CD4-positive, alpha-beta T cell treated with Interleukin-12 subunit alpha and Interleukin-12 subunit beta, for 1 hour (primary cell): Measurements from ENCODE around the gene BRSK1.

ENCODE experiments used
- DNase-seq: peaks from one replicate; pipeline ENCODE4 v3.0.0-alpha.2; 2020

The BRSK1 gene

DNA sequence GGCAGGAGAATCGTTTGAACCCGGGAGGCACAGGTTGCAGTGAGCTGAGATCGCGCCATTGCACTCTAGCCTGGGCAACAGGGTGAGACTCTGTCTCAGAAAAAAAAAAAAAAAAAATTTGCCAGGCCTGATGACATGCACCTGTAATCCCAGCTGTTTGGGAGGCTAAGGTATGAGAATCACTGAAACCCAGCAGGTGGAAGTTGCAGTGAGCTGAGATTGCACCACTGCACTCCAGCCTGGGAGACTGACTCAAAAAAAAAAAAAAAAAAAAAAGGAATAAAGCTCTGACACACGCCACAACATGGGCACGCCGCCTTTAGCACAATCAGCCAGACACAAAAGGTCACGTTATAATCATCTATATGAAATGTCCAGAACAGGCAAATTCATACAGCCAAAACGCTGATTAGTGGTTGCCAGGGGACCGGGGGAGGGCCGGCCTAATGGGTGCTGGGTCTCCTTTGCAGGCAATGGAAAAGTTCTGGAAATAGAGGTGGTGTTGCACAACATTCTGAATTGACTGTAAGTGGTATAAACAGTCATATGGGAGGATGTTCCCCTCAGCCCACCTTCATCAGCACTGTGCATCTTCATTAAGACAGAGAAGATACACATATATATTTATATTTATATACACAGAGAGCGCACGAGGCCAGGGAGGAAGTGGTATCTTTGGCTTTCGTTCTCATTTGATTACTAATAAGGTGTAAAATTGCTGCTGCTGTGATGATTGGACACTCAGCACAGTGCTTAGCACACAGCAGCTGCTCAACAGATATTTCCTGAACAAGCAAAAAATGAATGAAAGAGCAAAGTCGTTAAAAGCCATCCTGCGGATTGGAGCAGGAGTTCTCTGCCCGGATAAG is 7.7 kb upstream of the BRSK1 start:
- peak; percentile 52 for DNase-seq

DNA sequence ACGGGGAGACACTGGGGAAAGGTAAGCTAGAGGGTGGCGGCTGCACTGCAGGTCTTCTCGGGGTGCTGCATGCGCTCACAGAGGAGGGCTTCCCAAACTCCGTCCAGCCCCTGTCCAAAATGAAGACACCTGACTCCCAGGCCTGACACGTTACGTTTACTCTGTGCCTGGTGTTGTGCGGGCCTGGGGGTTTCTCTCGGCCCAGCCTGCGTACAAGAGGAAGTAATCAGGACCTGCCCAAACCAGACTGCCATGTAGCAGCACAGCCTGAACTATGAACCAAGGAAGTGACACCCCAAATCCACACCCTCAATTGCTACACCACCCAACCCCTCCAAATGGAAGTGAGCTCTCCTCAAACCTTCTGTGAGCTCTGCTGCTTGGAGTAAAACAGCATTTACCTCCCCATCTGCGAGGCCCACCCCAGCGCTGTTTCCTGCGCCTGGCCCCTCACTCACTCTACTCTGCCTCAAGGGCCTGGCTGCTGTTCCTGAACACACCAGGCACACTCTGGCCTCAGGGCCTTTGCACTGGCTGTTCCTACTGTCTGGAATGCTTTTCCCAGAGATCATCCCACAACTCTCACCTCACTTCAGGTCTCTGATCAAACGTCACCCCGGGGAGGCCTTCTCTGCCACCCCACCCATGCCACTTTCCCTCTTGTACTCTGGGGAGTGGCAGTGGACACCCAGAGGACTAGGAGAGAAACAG is 6.9 kb upstream of the BRSK1 start:
- DNase-seq, result peak; percentile 40

DNA sequence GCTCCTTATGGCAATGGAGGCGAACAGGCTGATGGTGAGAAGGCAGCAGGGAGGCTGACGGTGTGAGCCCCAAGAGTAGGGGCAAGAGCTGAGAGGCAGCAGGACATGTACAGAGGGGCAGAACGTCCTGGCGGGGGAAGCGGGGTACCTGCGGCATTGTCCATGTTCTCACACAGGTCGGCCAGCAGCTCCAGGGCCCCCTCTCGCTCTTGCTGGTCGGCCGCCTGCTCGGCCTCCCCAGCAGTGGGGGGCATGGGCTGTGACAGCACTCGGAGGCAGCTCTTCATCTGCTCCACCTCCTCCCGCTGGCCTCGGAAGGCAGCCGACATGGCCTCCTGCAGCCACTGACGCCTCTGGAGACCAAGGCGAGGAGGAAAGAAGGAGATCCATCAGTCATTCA is 6.3 kb upstream of the BRSK1 start:
- DNase-seq, result no peak

DNA sequence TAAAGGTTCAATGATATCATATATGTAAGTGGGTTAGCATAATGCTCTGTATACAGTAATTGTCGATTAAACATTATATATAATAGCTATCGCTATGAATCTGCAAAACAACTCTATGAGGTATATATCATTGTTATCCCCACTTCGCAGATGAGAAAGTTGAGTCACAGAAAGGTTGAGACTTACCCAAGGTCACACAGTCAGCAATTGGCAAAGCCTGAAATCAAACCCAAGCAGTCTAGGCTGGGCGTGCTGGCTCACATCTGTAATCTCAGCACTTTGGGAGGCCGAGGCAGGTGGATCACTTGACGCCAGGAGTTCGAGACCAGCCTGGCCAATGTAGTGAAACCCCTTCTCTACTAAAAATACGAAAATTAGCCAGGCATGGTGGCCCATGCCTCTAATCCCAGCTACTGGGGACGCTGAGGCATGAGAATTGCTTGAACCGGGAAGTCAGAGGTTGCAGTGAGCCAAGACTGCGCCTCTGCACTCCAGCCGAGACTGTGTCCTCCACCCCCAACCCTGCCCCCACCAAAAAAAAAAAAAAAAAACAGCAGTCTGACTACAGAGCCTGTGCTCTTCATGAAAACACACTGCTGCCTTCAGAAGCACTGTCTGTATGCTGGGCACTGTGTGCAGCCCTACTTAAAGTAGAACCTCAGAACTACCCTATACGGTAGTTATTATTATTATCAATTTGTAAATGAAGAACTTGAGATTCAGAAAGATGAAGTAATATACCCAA is 5.2 kb upstream of the BRSK1 start:
- DNase-seq, result no peak

DNA sequence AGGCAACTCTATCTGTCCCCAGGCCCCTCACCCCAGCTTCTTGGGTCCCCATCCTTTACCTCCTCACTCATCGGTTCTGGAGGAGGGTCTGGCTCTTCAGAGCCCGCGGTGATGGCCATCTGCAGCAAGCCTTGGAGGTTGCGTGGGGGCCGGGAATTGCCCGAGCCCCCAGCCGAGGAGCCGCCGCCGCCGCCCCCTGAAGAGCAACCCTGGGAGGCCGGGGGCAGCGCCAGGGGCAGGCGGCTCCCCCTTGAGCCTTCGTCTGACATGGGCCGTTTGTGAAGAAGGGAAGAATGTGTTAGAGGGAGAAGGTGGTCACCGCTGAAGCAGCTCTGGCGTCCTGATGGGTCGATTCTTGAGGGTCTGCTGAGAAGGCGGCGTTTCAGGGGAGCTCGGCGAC is 4.5 kb upstream of the BRSK1 start:
- no peak for DNase-seq

DNA sequence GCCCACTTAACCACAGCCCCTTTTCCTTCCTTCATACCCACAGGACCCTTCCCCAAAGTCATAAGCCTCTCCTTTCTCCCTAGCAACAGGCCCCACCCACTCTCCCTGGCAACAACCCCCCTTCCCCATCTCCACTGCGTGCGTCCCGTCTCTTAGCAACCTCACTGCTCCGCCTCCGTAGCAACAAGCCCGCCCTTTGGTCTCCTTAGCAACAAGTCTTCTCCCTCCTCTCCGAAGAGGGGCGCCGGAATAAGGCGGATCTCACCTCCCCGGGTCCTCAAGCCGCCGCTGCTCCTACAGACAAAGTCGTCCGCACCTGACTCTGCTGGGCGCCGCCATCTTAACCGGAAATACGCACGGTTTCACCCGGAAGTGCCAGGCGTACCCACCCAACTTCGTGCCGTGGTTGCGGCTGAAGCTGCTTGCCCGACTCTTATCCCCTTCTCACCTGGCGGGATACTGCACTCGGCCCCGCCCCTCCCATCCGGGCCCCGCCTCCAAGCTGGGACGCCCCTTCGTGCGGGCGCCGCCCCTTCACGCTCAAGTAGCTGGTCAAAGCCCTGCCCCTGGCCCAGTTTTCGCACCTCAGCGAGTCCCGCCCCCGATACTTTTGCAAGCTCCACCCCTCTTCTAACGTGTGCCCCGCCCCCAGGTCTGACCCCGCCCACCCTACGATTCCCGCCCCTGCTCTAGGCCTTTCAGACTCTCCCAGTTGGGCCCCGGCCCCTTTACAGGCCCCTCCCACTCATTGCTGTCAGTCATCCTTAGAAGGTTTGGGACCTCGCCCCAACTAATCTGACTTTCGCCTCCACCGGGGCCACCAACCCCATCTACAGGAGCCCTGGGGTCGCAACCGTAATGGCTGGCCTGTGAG is 3.8 kb upstream of the BRSK1 start, which contains the start of gene HSPBP1:
Gene HSPBP1, minus strand, starts transcription at position 341 of the 874 bp plus-strand sequence. CDS start 502 bp downstream, outside the sequence.
- DNase-seq, result peak; percentile 98

DNA sequence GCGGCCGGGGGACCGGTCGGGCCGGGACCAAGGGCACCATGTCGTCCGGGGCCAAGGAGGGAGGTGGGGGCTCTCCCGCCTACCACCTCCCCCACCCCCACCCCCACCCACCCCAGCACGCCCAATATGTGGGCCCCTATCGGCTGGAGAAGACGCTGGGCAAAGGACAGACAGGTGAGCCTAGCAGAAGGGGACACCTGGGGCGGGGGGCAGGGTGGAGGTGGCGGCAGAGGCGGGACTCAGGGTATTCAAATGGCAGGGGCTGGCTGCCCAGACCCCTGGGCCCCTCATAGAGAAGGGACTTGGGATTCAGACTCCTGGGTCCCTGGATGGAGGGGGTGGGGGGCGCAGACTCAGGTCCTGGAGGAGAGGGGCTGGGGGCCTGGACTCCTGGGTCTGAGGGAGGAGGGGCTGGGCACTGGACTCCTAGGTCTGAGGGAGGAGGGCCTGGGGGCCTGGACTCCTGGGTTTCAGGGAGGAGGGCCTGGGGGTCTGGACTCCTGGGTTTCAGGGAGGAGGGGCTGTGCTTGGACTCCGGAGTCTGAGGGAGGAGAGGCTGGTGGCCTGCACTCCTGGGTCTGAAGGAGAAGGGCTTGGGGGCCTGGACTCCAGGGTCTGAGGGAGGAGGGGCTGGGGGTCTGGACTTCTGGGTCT is 735 bp downstream of the BRSK1 start:
- DNase-seq, result no peak

DNA sequence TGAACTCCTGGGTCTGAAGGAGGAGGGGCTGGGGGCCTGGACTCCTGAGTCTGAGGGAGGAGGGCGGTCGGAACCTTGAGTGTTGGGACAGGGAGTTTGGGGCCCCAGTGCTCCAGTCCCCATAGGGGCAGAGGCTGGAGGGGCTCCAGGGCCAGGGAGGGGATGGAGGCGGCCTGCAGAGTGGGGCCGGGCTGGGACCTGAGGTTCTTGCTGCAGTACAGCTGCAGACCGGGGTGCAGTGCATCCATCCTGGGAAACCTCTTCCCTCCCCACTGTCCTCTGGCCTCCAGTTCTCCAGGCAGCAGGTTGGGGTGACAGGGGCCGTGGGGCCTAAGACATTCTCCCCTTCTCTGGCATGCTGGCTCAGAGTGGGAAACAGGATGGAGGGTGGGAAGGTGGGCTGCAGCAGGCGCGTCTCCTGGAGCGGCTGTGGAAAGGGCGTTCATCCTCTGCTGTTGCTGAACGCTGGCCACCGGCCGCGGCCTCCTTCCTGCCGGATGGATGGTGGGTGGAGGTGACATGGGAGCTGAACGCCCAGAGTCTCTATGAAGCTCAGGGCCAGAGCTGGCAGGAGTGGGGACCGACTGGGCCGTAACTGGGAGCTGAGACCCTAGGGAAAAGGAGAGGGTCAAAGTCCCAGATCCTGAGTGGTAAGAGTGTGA is 1.6 kb downstream of the BRSK1 start:
- DNase-seq, result no peak

DNA sequence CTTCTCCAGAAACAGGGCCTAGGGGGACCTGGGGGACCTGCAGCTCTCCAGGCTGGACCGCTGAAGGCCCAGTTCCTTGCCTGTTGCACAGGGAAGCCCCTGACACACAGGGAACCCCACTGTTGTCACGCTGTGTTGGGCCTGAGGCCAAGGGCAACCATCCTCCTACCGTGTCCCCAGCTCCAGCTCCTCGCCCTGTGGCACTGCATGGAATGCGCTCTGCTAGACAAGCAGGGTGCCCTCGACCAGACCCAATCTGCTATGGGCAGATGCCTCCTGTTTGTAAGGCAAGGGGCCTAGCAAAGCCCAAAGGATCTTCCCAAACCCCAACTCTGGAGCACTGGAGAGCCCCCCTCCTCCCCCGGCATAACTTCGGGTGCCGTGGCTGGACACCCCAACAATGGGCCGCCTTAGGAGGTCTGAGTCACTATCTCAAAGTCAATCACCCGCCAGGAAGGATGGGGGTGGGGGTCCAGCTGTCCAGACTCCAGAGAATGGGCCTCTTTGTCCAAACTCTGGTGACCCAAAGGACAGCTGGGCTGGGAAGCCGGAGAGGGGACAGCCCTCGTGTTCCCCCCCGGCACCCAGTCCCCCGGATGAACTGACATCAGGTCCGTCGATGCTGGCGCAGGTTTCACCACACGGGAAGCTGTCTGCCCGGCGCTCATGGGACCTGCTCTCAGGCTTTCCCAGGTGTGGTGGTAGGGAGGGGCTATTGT is 3.7 kb downstream of the BRSK1 start:
- DNase-seq, result no peak

DNA sequence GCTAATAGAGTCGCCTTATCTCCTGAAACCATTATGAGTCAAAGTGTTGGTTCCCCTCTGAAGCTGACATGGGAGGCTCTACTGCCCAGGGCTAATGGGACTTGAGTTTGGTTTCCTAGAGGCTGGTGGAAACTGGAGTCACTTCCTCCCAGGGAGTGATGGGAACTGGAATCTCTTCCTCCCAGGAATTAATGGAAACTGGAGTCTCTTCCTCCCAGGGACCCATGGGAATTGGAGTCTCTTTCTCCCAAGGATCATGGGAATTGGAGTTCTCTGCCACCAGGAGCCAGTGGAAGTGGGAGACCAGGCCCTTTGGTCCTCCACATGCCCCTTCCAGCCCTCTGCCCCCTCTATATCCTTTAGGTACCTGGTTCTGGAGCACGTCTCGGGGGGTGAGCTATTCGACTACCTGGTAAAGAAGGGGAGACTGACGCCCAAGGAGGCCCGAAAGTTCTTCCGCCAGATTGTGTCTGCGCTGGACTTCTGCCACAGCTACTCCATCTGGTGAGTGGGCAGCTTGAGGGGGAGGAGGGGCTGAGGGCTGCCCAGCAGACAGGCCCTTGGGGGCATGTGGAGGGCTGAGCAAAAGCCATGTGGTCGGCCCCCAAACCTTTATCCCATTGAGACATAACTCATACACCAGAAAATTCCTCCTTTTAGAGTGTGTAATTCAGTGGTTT is 5.5 kb downstream of the BRSK1 start:
- DNase-seq, result no peak

DNA sequence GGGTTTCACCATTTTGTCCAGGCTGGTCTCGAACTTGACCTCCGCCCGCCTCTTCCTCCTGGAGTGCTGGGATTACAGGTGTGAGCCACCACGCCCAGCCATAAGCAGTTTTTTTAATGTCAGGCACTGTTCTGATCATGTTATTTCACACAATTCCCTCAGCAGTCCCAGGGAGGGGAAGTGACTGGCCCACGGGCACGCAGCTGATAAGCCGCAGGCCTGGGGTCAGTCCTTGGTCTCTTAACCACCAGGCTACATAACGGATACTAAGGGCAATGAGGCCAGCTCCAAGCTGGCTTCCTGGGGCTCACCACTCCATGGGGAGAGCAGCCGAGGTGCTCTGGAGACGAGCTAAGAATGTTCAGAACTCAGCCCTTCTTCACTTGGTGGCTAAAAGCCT is 13.5 kb downstream of the BRSK1 start:
- DNase-seq, result no peak

DNA sequence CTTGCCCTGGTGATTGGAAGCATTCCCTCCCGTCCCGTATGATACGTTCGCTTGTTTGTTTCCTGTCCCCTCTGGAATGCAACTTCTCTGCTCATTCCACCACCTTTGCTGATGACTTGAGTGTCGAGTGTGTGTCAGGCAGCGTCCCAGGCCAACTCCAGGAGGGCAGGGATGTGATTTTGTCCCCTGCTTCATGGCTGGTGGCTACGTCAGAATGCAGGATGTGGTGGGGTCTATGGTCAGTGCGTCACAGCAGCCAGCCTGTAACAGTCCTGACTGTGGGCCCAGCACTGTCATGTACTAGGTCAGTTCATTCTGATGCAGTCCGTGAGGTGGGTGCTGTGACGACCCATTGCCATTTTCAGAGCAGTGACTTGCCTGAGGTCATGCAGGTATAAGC is 16.2 kb downstream of the BRSK1 start:
- no peak for DNase-seq

DNA sequence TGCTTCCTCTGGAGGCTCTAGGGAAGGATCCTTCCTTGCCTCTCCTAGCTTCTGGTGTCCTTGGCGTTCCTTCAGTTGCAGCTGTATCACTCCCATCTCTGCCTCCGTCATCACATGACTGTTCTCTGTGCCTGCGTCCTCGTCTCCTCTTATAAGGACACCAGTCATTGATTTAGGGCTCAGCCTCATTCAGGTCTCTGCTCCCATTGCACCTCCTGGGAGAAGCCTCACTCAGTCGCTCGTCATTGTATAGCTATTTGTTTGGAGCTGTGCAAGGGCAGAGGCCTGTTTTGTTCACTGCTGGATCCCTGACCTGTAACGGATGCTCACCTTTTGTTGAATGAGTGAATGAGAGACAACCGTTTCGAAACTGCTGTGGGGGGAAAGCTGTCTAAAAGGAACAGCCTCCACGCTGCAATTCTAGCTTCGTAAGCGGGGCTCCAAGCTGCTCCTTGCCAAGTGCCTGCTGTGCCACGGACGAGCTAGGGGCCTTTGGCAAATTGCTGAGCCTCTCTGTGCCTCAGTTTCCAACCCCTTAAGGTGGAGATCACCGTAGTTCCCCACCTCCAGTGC is 17.2 kb downstream of the BRSK1 start:
- DNase-seq, result no peak

DNA sequence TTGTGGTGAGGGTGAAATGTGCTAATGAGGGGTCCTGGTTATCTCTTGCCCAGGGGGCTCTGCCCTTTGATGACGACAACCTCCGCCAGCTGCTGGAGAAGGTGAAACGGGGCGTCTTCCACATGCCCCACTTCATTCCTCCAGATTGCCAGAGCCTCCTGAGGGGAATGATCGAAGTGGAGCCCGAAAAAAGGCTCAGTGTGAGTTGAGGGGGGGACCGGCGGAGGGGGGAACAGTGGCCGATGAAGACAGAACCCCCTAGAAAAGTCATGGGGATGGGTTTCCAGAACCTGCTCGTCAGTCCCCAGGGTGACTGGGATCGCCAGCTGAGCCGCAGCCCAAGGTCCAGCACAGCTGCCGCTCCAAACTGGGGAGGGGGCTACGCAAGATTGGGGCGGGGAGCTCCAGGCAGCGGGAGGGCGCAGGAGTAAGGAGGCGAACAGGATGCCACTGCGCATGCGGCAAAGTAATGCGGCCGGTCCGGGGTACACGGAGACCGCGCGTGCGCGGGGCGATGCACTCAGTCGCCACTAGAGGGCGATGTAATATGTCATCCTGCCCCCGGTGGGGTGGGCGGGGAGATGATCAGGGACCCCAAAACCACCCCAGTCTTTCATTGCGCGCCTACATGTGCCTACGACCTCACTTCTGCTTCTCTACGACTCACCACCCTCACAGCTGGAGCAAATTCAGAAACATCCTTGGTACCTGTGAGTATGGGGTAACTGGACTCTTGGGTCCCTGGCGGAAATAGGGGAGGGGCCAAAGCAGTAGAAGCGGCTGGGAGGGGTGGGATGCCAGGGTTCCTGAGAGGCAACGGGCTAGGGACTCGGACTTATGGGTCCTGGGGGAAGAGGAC is 17.9 kb downstream of the BRSK1 start:
- peak; percentile 93 for DNase-seq

DNA sequence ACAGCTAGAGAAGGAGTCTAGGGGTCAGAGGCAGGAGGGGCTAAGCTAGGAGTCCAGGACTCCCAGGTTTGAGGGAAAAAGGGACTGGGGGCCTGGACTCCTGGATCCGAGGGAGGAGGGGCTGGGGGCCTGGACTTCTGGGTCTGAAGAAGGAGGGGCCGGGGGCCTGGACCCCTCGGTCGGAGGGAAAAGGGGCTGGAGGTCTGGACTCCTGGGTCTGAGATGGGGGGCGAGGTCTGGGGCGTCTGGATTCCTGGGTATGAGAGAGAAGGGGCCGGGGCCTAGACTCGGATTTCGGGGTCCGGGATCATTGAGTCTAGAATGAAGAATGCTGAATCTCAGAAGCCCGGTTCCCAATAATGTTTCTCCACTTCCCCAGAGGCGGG is 18.5 kb downstream of the BRSK1 start:
- no peak for DNase-seq

DNA sequence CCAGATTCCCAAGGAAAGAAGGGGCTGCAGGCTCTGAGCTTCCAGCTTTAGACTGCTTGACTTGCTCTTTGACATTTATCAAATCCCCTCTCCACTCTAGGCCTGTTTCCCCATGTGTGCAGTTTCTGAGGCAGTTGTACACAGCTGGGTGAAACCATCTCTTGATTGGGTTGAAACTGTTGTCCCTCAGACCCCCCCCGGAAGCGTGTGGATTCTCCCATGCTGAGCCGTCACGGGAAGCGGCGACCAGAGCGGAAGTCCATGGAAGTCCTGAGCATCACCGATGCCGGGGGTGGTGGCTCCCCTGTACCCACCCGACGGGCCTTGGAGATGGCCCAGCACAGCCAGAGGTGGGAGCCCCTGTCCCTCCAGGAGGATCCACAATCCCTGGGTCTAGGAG is 19.7 kb downstream of the BRSK1 start:
- DNase-seq, result no peak

DNA sequence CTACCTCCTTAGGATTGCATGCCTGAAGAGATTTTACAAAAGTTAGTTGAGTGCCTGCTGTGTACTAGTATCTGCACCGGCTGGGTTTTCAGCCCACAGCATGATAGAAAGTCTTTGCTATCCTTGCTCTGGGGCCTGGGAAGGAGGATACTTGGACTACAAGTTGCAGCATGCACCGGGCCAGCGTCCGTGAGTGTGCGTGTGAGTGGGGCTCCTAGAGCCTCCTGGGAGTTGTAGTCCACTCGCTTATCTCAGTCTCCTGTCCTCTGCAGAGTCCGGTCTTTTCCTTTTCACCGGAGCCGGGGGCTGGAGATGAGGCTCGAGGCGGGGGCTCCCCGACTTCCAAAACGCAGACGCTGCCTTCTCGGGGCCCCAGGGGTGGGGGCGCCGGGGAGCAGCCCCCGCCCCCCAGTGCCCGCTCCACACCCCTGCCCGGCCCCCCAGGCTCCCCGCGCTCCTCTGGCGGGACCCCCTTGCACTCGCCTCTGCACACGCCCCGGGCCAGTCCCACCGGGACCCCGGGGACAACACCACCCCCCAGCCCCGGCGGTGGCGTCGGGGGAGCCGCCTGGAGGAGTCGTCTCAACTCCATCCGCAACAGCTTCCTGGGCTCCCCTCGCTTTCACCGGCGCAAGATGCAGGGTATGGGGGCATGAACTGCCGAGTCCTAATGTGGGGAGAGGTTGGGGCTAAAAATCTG is 20.6 kb downstream of the BRSK1 start:
- peak; percentile 30 for DNase-seq

DNA sequence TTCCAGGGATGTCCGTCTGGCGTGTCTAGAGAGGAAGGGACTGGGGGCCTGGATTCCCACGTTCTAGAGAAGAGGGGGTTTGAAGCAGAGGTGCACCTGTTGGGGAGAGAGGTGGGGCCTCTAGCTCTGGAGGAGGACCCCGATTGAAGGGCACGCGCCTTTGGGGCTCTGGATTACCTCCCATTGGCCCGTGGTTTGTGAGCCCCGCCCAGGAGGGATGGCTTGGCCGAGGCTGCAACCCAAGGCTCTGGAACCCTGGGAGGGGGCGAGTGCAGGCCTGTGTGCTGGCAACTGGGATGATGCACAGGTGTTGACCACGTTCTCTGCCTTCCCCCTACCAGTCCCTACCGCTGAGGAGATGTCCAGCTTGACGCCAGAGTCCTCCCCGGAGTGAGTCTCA is 21.2 kb downstream of the BRSK1 start:
- DNase-seq, result no peak
